Epithelial cell of esophagus (primary cell): ENCODE results near the gene PGBD5.

ENCODE experiments used
- DNase-seq: peaks from one replicate; pipeline ENCODE4 v3.0.0; 2010; ENCODE audit warnings: low read depth
- H3K4me3 ChIP-seq: 2 replicates; pipeline ENCODE4 v1.5.1; 2011; ENCODE audit warnings: mild to moderate bottlenecking, low read length, control low read depth
- CTCF ChIP-seq: IDR thresholded peaks from 2 replicates; pipeline ENCODE4 v1.5.1; 2011; ENCODE audit warnings: low read depth, mild to moderate bottlenecking, low read length, control low read depth, inconsistent platforms; ENCODE audit not compliant: insufficient read depth; ENCODE audit errors: missing control alignments

The PGBD5 gene

GRCh38 chr1:230403442-230403841 is 22.7 kb downstream of the PGBD5 start:
- H3K4me3 ChIP-seq, result no peak overlapping the region
- no peak for DNase-seq
- TF ChIP-seq CTCF, result no peak

GRCh38 chr1:230401763-230402294 is 24.3 kb downstream of the PGBD5 start:
- no peak for DNase-seq
- no peak overlapping the region for H3K4me3 ChIP-seq
- TF ChIP-seq CTCF, result no peak

- DNase-seq, result no peak
- no peak for TF ChIP-seq CTCF
- H3K4me3 ChIP-seq, result no peak overlapping the region
These were observed 25.0 kb downstream of the PGBD5 start for GRCh38 chr1:230401101-230401500.

GRCh38 chr1:230400007-230400344 is 26.2 kb downstream of the PGBD5 start:
- no peak overlapping the region for H3K4me3 ChIP-seq
- DNase-seq, result no peak
- TF ChIP-seq CTCF, result no peak

- no peak for TF ChIP-seq CTCF
- no peak overlapping the region for H3K4me3 ChIP-seq
- no peak for DNase-seq
These were observed 26.7 kb downstream of the PGBD5 start for GRCh38 chr1:230399321-230400006.

- no peak for TF ChIP-seq CTCF
- H3K4me3 ChIP-seq, result no peak overlapping the region
These were observed 27.3 kb downstream of the PGBD5 start for GRCh38 chr1:230398856-230399255.

GRCh38 chr1:230396966-230397365 is 29.2 kb downstream of the PGBD5 start:
- H3K4me3 ChIP-seq, result no peak overlapping the region
- TF ChIP-seq CTCF, result no peak
- no peak for DNase-seq

More at GRCh38 chr1:230398856-230399255, 27.3 kb downstream of the PGBD5 start:
- no peak for DNase-seq
